GM12875 (cell line): ENCODE measurements around the gene TTC21A.
"Not testable (repeated sequence)": the region's sequence is repeated elsewhere in the genome, so short reads cannot be mapped to it uniquely, and the experiment has no call there.

ENCODE experiments used
- H3K4me3 ChIP-seq: one replicate; pipeline ENCODE4 v1.5.1; 2011; ENCODE audit warnings: low read depth, low read length, control low read depth
- CTCF ChIP-seq: IDR thresholded peaks from 2 replicates; pipeline ENCODE4 v1.5.1; 2011; ENCODE audit warnings: low read depth, mild to moderate bottlenecking, control low read depth, inconsistent platforms, low read length, moderate library complexity, borderline replicate concordance; ENCODE audit not compliant: insufficient read depth

The TTC21A gene

GRCh38 chr3:39165518-39165917 lies 58.0 kb downstream of the TTC21A start:
- TF ChIP-seq CTCF, result no peak
- H3K4me3 ChIP-seq, result no peak overlapping the region

GRCh38 chr3:39166134-39166710 lies 58.7 kb downstream of the TTC21A start:
- no peak overlapping the region for H3K4me3 ChIP-seq
- no peak for TF ChIP-seq CTCF

GRCh38 chr3:39166932-39167532 lies 59.6 kb downstream of the TTC21A start:
- H3K4me3 ChIP-seq, result no peak overlapping the region
- no peak for TF ChIP-seq CTCF

- TF ChIP-seq CTCF, result no peak
Measured at GRCh38 chr3:39168156-39168780, 60.8 kb downstream of the TTC21A start.

GRCh38 chr3:39169712-39170111 lies 62.2 kb downstream of the TTC21A start:
- no peak overlapping the region for H3K4me3 ChIP-seq
- TF ChIP-seq CTCF, result no peak

More at GRCh38 chr3:39168156-39168780, 60.8 kb downstream of the TTC21A start:
- H3K4me3 ChIP-seq, result no peak overlapping the region

- no peak overlapping the region for H3K4me3 ChIP-seq
- TF ChIP-seq CTCF, result no peak
Measured at GRCh38 chr3:39170461-39170860, 63.0 kb downstream of the TTC21A start.

- H3K4me3 ChIP-seq, result not testable (repeated sequence)
Measured at GRCh38 chr3:39170877-39171276, 63.4 kb downstream of the TTC21A start.

- TF ChIP-seq CTCF, result no peak
- no peak overlapping the region for H3K4me3 ChIP-seq
Measured at GRCh38 chr3:39171860-39172259, 64.4 kb downstream of the TTC21A start.
